ENCODE measurements around the gene ZNF775.

The ZNF775 gene

GRCh38 chr7:150434240-150434639 is 55.1 kb downstream of the ZNF775 start:
- H3K36me3 ChIP-seq: no peaks in the 10 kb centered on the region
- no peak for TF ChIP-seq CTCF (IDR thresholded peaks at IDR 0.05; ENCODE audit: low read depth, low read length)
- H3K9me3 ChIP-seq (ENCODE audit: severe bottlenecking): no peaks in the 10 kb centered on the region
- H3K4me3 ChIP-seq (ENCODE audit: low read depth, low read length): no peak overlapping the region
- no peaks in the 10 kb centered on the region for H3K27me3 ChIP-seq (ENCODE audit: insufficient read depth, low read depth, severe bottlenecking)
- no peak for DNase-seq
- no peak overlapping the region for H3K27ac ChIP-seq

- H3K27me3 ChIP-seq (ENCODE audit: insufficient read depth, low read depth, severe bottlenecking): no peaks in the 10 kb centered on the region
- DNase-seq: no peak
- no peak overlapping the region for H3K4me3 ChIP-seq (ENCODE audit: low read depth, low read length)
- H3K27ac ChIP-seq: no peak overlapping the region
- H3K36me3 ChIP-seq: no peaks in the 10 kb centered on the region
- TF ChIP-seq CTCF (IDR thresholded peaks at IDR 0.05; ENCODE audit: low read depth, low read length): no peak
- no peaks in the 10 kb centered on the region for H3K9me3 ChIP-seq (ENCODE audit: severe bottlenecking)
These were observed 55.9 kb downstream of the ZNF775 start for GRCh38 chr7:150435047-150435389.

GRCh38 chr7:150435390-150436073 is 56.4 kb downstream of the ZNF775 start:
- Histone ChIP-seq H3K27ac (no peak overlapping the region), H3K27me3 (ENCODE audit: insufficient read depth, low read depth, severe bottlenecking) (no peaks in the 10 kb centered on the region), H3K9me3 (ENCODE audit: severe bottlenecking) (no peaks in the 10 kb centered on the region), H3K36me3 (no peaks in the 10 kb centered on the region), H3K4me3 (ENCODE audit: low read depth, low read length) (no peak overlapping the region)
- no peak for DNase-seq
- no peak for TF ChIP-seq CTCF (IDR thresholded peaks at IDR 0.05; ENCODE audit: low read depth, low read length)

GRCh38 chr7:150439967-150440366 is 60.8 kb downstream of the ZNF775 start:
- Histone ChIP-seq H3K27me3 (ENCODE audit: insufficient read depth, low read depth, severe bottlenecking) (no peaks in the 10 kb centered on the region), H3K36me3 (no peaks in the 10 kb centered on the region), H3K27ac (no peak overlapping the region), H3K4me3 (ENCODE audit: low read depth, low read length) (no peak overlapping the region), H3K9me3 (ENCODE audit: severe bottlenecking) (peaks cover 8% of the 10 kb centered on the region)
- no peak for DNase-seq
- no peak for TF ChIP-seq CTCF (IDR thresholded peaks at IDR 0.05; ENCODE audit: low read depth, low read length)

GRCh38 chr7:150441524-150441923 is 62.4 kb downstream of the ZNF775 start:
- no peak for TF ChIP-seq CTCF (IDR thresholded peaks at IDR 0.05; ENCODE audit: low read depth, low read length)
- H3K9me3 ChIP-seq (ENCODE audit: severe bottlenecking): peaks cover 8% of the 10 kb centered on the region

GRCh38 chr7:150442811-150443210 is 63.7 kb downstream of the ZNF775 start:
- Histone ChIP-seq H3K27me3 (ENCODE audit: insufficient read depth, low read depth, severe bottlenecking) (no peaks in the 10 kb centered on the region), H3K27ac (no peak overlapping the region), H3K4me3 (ENCODE audit: low read depth, low read length) (no peak overlapping the region), H3K9me3 (ENCODE audit: severe bottlenecking) (peaks cover 8% of the 10 kb centered on the region), H3K36me3 (no peaks in the 10 kb centered on the region)
- DNase-seq: no peak
- TF ChIP-seq CTCF (IDR thresholded peaks at IDR 0.05; ENCODE audit: low read depth, low read length): no peak

More at GRCh38 chr7:150441524-150441923, 62.4 kb downstream of the ZNF775 start:
- no peak overlapping the region for H3K27ac ChIP-seq
- H3K36me3 ChIP-seq: no peaks in the 10 kb centered on the region
- H3K27me3 ChIP-seq (ENCODE audit: insufficient read depth, low read depth, severe bottlenecking): no peaks in the 10 kb centered on the region
- H3K4me3 ChIP-seq (ENCODE audit: low read depth, low read length): no peak overlapping the region
- no peak for DNase-seq

All from WERI-Rb-1 (cell line).